HEK293 (cell line): ENCODE results near the gene SMARCD1.
"Not testable (repeated sequence)": the region's sequence is repeated elsewhere in the genome, so short reads cannot be mapped to it uniquely, and the experiment has no call there.

Experiments
- CTCF ChIA-PET: fragments of 350-600 bp; formaldehyde crosslinking; extraction: SDS; loops from one replicate; lab custom pipeline; 2021; ENCODE audit warnings: antibody characterized with exemption; lab: Yijun Ruan, JAX
- POLR2A ChIA-PET: fragments of 300-600 bp; formaldehyde crosslinking; extraction: SDS; loops from one replicate; lab custom pipeline; 2020; ENCODE audit warnings: antibody characterized with exemption, inconsistent platforms; lab: Yijun Ruan, JAX
- H3K27ac ChIP-seq: fragments of 200-500 bp; sonication (Bioruptor generic); 2 replicates; pipeline ENCODE4 v1.5.1; 2014; ENCODE audit warnings: low read depth, low read length, control low read depth, inconsistent platforms; ENCODE audit errors: extremely low read depth
- H3K36me3 ChIP-seq, 2 experiments: fragments of 200-500 bp in 1 of 2; sonication (Bioruptor generic) in 1 of 2; 1 replicate in 1 of 2; 2 replicates in 1 of 2; pipeline ENCODE4 v1.5.1; 2014 to 2017; ENCODE audit warnings: inconsistent platforms in 2 of 2, low read length in 2 of 2; ENCODE audit not compliant: control insufficient read depth in 2 of 2, insufficient read depth in 1 of 2
- H3K4me1 ChIP-seq: fragments of 200-500 bp; sonication (Bioruptor generic); 2 replicates; pipeline ENCODE4 v1.5.1; 2014; ENCODE audit warnings: mild to moderate bottlenecking, low read length, inconsistent platforms; ENCODE audit not compliant: control insufficient read depth, insufficient read depth
- H3K4me3 ChIP-seq: 2 replicates; pipeline ENCODE4 v1.5.1; 2011; ENCODE audit warnings: low read depth, mild to moderate bottlenecking, control low read depth, low read length, moderate library complexity
- H3K9me3 ChIP-seq: fragments of 200-500 bp; sonication (Bioruptor generic); 2 replicates; pipeline ENCODE4 v1.5.1; 2014; ENCODE audit warnings: low read depth, low read length, inconsistent platforms; ENCODE audit not compliant: control insufficient read depth, insufficient read depth
- BCL11A ChIP-seq: fragments of 450-650 bp; formaldehyde crosslinking; IDR thresholded peaks from 2 replicates; pipeline ENCODE4 v1.5.1; 2016; ENCODE audit warnings: low read depth, missing biosample characterization, missing genetic modification characterization
- EGR2 ChIP-seq: fragments of 450-650 bp; formaldehyde crosslinking; IDR thresholded peaks from 2 replicates; pipeline ENCODE4 v1.5.1; 2016; ENCODE audit warnings: low read depth, missing biosample characterization, missing genetic modification characterization
- HOXA7 ChIP-seq: sonication (generic); formaldehyde crosslinking; IDR thresholded peaks from 2 replicates; pipeline ENCODE4 v1.8.1; 2022; ENCODE audit warnings: missing genetic modification reagents, borderline replicate concordance
- IKZF3 ChIP-seq: fragments of 450-650 bp; IDR thresholded peaks from 2 replicates; pipeline ENCODE4 v1.5.0; 2018; ENCODE audit warnings: missing biosample characterization, mild to moderate bottlenecking, missing genetic modification characterization, moderate library complexity
- OSR2 ChIP-seq: fragments of 450-650 bp; formaldehyde crosslinking; IDR thresholded peaks from 2 replicates; pipeline ENCODE4 v1.5.1; 2016; ENCODE audit warnings: missing biosample characterization, missing genetic modification characterization
- YY2 ChIP-seq: fragments of 450-650 bp; formaldehyde crosslinking; IDR thresholded peaks from 2 replicates; pipeline ENCODE4 v1.5.1; 2016; ENCODE audit warnings: missing biosample characterization, missing genetic modification characterization
- ZBTB17 ChIP-seq: fragments of 450-650 bp; formaldehyde crosslinking; IDR thresholded peaks from 2 replicates; pipeline ENCODE4 v1.5.1; 2016; ENCODE audit warnings: missing biosample characterization, missing genetic modification characterization
- ZFHX2 ChIP-seq: fragments of 450-650 bp; formaldehyde crosslinking; conservative IDR thresholded peaks from 2 replicates; pipeline ENCODE4 v1.5.1; 2016; ENCODE audit warnings: missing biosample characterization, missing genetic modification characterization
- ZNF324 ChIP-seq: fragments of 450-650 bp; formaldehyde crosslinking; IDR thresholded peaks from 2 replicates; pipeline ENCODE4 v1.5.1; 2016; ENCODE audit warnings: missing biosample characterization, missing genetic modification characterization
- ZNF335 ChIP-seq: fragments of 450-650 bp; formaldehyde crosslinking; conservative IDR thresholded peaks from 2 replicates; pipeline ENCODE4 v1.5.1; 2016; ENCODE audit warnings: missing biosample characterization, missing genetic modification characterization
- ZNF354C ChIP-seq: fragments of 450-650 bp; formaldehyde crosslinking; IDR thresholded peaks from 2 replicates; pipeline ENCODE4 v1.5.1; 2016; ENCODE audit warnings: missing biosample characterization, missing genetic modification characterization, low read depth, borderline replicate concordance
- ZNF426 ChIP-seq: fragments of 450-650 bp; formaldehyde crosslinking; IDR thresholded peaks from 2 replicates; pipeline ENCODE4 v1.5.1; 2017; ENCODE audit warnings: missing biosample characterization, missing genetic modification characterization, mild to moderate bottlenecking, inconsistent platforms, moderate library complexity
- ZNF549 ChIP-seq: fragments of 450-650 bp; IDR thresholded peaks from 2 replicates; pipeline ENCODE4 v1.5.1; 2018; ENCODE audit warnings: missing biosample characterization, missing genetic modification characterization, mild to moderate bottlenecking, inconsistent platforms, moderate library complexity
- ZSCAN23 ChIP-seq: fragments of 450-650 bp; formaldehyde crosslinking; IDR thresholded peaks from 2 replicates; pipeline ENCODE4 v1.5.1; 2016; ENCODE audit warnings: missing biosample characterization, missing genetic modification characterization
- TF ChIP-seq, protein P1 (sequence below): fragments of 450-650 bp; formaldehyde crosslinking; IDR thresholded peaks from 2 replicates; pipeline ENCODE4 v1.5.1; 2016; ENCODE audit warnings: missing biosample characterization, missing genetic modification characterization
- TF ChIP-seq, protein P2 (sequence below): fragments of 450-650 bp; formaldehyde crosslinking; IDR thresholded peaks from 2 replicates; pipeline ENCODE4 v1.5.1; 2016; ENCODE audit warnings: missing biosample characterization, missing genetic modification characterization, low read depth
- TF ChIP-seq, protein P3 (sequence below): fragments of 450-650 bp; formaldehyde crosslinking; IDR thresholded peaks from 2 replicates; pipeline ENCODE4 v1.5.1; 2016; ENCODE audit warnings: missing biosample characterization, missing genetic modification characterization
- TF ChIP-seq, protein P4 (sequence below): fragments of 450-650 bp; formaldehyde crosslinking; IDR thresholded peaks from 2 replicates; pipeline ENCODE4 v1.5.1; 2016; ENCODE audit warnings: missing biosample characterization, missing genetic modification characterization
- TF ChIP-seq, protein P5 (sequence below): fragments of 450-650 bp; formaldehyde crosslinking; optimal IDR thresholded peaks from 2 replicates; pipeline ENCODE3; 2016; ENCODE audit warnings: missing biosample characterization, mild to moderate bottlenecking, missing genetic modification characterization
- TF ChIP-seq, protein P6 (sequence below): fragments of 450-650 bp; formaldehyde crosslinking; IDR thresholded peaks from 2 replicates; pipeline ENCODE4 v1.5.1; 2016; ENCODE audit warnings: missing biosample characterization, missing genetic modification characterization

Gene SMARCD1

DNA sequence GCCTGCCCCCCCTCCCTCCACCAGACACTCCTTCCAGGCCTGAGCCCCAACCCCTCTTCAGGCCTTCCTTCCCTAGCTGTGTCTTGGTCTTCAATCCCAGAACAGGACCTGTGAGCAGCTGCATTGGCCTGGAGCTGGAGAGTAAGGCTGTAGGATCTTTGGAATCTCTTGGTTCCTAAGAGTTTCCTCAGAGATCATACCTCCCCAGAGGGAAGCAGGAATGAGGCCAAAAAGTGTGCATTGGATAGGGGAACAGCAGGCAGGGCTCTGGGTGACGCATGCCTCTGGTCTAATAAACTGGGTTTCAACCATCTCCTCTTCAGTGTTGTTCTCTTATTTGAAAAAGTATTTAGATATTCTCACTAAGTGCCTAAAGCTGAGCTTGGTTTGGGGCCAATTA, 1.8 kb upstream of the SMARCD1 start:
- Histone ChIP-seq H3K4me1 (no peaks in the 10 kb centered on the region), H3K4me3 (no peak overlapping the region), H3K36me3 (peaks cover 14 to 26% of the 10 kb centered on the region in 2 experiments), H3K9me3 (no peaks in the 10 kb centered on the region), H3K27ac (no peak overlapping the region)
- CTCF ChIA-PET, result interaction anchor here (0.7 to 3.8 kb wide), 7 partner anchors 9 to 244 kb away, joined by 3 to 28 read pairs (median 3); no protein-coding TSS in a partner anchor
- TF ChIP-seq, protein P1, sequence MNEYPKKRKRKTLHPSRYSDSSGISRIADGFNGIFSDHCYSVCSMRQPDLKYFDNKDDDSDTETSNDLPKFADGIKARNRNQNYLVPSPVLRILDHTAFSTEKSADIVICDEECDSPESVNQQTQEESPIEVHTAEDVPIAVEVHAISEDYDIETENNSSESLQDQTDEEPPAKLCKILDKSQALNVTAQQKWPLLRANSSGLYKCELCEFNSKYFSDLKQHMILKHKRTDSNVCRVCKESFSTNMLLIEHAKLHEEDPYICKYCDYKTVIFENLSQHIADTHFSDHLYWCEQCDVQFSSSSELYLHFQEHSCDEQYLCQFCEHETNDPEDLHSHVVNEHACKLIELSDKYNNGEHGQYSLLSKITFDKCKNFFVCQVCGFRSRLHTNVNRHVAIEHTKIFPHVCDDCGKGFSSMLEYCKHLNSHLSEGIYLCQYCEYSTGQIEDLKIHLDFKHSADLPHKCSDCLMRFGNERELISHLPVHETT (tag by site-specific recombination), result no peak
- no peak for TF ChIP-seq IKZF3 (tag by site-specific recombination)
- no peak for TF ChIP-seq ZNF324 (tag by site-specific recombination)
- no peak for TF ChIP-seq ZBTB17
- TF ChIP-seq ZNF426 (tag by site-specific recombination), result no peak
- TF ChIP-seq, protein P2, sequence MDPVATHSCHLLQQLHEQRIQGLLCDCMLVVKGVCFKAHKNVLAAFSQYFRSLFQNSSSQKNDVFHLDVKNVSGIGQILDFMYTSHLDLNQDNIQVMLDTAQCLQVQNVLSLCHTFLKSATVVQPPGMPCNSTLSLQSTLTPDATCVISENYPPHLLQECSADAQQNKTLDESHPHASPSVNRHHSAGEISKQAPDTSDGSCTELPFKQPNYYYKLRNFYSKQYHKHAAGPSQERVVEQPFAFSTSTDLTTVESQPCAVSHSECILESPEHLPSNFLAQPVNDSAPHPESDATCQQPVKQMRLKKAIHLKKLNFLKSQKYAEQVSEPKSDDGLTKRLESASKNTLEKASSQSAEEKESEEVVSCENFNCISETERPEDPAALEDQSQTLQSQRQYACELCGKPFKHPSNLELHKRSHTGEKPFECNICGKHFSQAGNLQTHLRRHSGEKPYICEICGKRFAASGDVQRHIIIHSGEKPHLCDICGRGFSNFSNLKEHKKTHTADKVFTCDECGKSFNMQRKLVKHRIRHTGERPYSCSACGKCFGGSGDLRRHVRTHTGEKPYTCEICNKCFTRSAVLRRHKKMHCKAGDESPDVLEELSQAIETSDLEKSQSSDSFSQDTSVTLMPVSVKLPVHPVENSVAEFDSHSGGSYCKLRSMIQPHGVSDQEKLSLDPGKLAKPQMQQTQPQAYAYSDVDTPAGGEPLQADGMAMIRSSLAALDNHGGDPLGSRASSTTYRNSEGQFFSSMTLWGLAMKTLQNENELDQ (tag by site-specific recombination), result no peak
- TF ChIP-seq YY2 (tag by site-specific recombination), result no peak
- TF ChIP-seq, protein P3, sequence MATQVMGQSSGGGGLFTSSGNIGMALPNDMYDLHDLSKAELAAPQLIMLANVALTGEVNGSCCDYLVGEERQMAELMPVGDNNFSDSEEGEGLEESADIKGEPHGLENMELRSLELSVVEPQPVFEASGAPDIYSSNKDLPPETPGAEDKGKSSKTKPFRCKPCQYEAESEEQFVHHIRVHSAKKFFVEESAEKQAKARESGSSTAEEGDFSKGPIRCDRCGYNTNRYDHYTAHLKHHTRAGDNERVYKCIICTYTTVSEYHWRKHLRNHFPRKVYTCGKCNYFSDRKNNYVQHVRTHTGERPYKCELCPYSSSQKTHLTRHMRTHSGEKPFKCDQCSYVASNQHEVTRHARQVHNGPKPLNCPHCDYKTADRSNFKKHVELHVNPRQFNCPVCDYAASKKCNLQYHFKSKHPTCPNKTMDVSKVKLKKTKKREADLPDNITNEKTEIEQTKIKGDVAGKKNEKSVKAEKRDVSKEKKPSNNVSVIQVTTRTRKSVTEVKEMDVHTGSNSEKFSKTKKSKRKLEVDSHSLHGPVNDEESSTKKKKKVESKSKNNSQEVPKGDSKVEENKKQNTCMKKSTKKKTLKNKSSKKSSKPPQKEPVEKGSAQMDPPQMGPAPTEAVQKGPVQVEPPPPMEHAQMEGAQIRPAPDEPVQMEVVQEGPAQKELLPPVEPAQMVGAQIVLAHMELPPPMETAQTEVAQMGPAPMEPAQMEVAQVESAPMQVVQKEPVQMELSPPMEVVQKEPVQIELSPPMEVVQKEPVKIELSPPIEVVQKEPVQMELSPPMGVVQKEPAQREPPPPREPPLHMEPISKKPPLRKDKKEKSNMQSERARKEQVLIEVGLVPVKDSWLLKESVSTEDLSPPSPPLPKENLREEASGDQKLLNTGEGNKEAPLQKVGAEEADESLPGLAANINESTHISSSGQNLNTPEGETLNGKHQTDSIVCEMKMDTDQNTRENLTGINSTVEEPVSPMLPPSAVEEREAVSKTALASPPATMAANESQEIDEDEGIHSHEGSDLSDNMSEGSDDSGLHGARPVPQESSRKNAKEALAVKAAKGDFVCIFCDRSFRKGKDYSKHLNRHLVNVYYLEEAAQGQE, result no peak
- TF ChIP-seq HOXA7 (CRISPR knock-in tag), result no peak
- no peak for TF ChIP-seq OSR2 (tag by site-specific recombination)
- TF ChIP-seq, protein P4, sequence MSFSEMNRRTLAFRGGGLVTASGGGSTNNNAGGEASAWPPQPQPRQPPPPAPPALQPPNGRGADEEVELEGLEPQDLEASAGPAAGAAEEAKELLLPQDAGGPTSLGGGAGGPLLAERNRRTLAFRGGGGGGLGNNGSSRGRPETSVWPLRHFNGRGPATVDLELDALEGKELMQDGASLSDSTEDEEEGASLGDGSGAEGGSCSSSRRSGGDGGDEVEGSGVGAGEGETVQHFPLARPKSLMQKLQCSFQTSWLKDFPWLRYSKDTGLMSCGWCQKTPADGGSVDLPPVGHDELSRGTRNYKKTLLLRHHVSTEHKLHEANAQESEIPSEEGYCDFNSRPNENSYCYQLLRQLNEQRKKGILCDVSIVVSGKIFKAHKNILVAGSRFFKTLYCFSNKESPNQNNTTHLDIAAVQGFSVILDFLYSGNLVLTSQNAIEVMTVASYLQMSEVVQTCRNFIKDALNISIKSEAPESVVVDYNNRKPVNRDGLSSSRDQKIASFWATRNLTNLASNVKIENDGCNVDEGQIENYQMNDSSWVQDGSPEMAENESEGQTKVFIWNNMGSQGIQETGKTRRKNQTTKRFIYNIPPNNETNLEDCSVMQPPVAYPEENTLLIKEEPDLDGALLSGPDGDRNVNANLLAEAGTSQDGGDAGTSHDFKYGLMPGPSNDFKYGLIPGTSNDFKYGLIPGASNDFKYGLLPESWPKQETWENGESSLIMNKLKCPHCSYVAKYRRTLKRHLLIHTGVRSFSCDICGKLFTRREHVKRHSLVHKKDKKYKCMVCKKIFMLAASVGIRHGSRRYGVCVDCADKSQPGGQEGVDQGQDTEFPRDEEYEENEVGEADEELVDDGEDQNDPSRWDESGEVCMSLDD (tag by site-specific recombination), result no peak
- no peak for TF ChIP-seq BCL11A (tag by site-specific recombination)
- no peak for TF ChIP-seq ZNF354C
- no peak for TF ChIP-seq ZSCAN23 (tag by site-specific recombination)
- no peak for TF ChIP-seq ZNF549 (tag by site-specific recombination)
- POLR2A ChIA-PET, result interaction anchor here (0.9 to 1.4 kb wide), 2 partner anchors 29 to 84 kb away, joined by 3 to 4 read pairs; partner anchors contain the start of genes CERS5 and COX14

DNA sequence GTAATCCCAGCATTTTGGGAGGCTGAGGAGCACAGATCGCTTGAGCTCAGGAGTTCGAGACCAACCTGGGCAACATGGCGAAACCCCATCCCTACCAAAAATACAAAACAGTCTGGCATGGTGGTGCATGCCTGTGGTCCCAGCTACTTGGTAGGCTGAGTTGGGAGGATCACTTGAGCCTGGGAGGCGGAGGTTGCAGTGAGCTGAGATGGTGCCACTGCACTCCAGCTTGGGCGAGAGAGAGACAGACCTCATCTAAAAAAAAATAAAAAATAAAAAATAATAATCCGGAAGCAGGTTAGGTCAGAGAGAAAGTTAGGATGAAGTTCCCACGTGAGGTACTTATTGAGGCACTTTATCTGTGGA, 750 bp upstream of the SMARCD1 start:
- H3K36me3 ChIP-seq, result peaks cover 22 to 34% of the 10 kb centered on the region in 2 experiments
- peak overlapping the region; percentile 69 for H3K27ac ChIP-seq
- ChIA-PET CTCF (interaction anchor here (0.5 to 3.8 kb wide), 29 partner anchors 8 to 1330 kb away, joined by 3 to 34 read pairs (median 5); partner anchors contain the start of genes CERS5 and COX14), POLR2A (interaction anchor here (0.5 to 2.9 kb wide), 26 partner anchors 8 to 263 kb away, joined by 3 to 68 read pairs (median 4); partner anchors contain the start of genes BCDIN3D, CERS5, COX14 and GPD1)
- H3K4me1 ChIP-seq, H3K9me3 ChIP-seq: not testable (repeated sequence)
- peak overlapping the region; percentile 75 for H3K4me3 ChIP-seq
- TF ChIP-seq, protein P5, sequence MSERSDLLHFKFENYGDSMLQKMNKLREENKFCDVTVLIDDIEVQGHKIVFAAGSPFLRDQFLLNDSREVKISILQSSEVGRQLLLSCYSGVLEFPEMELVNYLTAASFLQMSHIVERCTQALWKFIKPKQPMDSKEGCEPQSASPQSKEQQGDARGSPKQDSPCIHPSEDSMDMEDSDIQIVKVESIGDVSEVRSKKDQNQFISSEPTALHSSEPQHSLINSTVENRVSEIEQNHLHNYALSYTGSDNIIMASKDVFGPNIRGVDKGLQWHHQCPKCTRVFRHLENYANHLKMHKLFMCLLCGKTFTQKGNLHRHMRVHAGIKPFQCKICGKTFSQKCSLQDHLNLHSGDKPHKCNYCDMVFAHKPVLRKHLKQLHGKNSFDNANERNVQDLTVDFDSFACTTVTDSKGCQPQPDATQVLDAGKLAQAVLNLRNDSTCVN, result peak; percentile 8
- TF ChIP-seq EGR2 (tag by site-specific recombination) (0 out of 2 replicates have a peak, but pooled peaks have one; percentile 19), ZFHX2 (peak; percentile 31), ZNF335 (tag by site-specific recombination) (peak; percentile 68)
- TF ChIP-seq, protein P6, sequence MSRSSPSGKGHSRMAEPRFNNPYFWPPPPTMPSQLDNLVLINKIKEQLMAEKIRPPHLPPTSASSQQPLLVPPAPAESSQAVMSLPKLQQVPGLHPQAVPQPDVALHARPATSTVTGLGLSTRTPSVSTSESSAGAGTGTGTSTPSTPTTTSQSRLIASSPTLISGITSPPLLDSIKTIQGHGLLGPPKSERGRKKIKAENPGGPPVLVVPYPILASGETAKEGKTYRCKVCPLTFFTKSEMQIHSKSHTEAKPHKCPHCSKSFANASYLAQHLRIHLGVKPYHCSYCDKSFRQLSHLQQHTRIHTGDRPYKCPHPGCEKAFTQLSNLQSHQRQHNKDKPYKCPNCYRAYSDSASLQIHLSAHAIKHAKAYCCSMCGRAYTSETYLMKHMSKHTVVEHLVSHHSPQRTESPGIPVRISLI (tag by site-specific recombination), result peak; percentile 64; the same call in 1 of the 2 replicates
